Kidney (tissue), 14 donors: Measurements from ENCODE around the gene TM9SF3. TPM values are rescaled to one million over a fixed set of nuclear protein-coding genes. Genes with fewer than 3 reads are reported as not detected.

Experiments used
- DNase-seq, 5 donors: peaks; one replicate each; pipeline ENCODE4 v3.0.0-alpha.2; 2013 to 2020
- FAIRE-seq: peaks from 2 replicates; lab custom pipeline; 2012; peaks lifted over from hg19 to GRCh38; lab: Jason Lieb, UNC
- H3K27ac ChIP-seq, 2 donors: one replicate each; pipeline ENCODE4 v1.7.0; 2013; ENCODE audit warnings: low read depth in 2 of 2, low read length in 2 of 2, inconsistent platforms in 1 of 2
- H3K27me3 ChIP-seq: one replicate; pipeline ENCODE4 v1.7.1; 2013; ENCODE audit warnings: low read length, inconsistent platforms; ENCODE audit not compliant: control insufficient read depth, insufficient read depth
- H3K36me3 ChIP-seq, 3 donors: one replicate each; pipeline versions ENCODE4 v1.7.0 to v1.7.1; 2013; ENCODE audit warnings: low read length in 3 of 3, control low read depth in 1 of 3, inconsistent platforms in 1 of 3; ENCODE audit not compliant: insufficient read depth in 3 of 3, control insufficient read depth in 2 of 3
- H3K4me1 ChIP-seq, 3 donors: one replicate each; pipeline versions ENCODE4 v1.7.0 to v1.7.1; 2013; ENCODE audit warnings: low read length in 3 of 3, inconsistent platforms in 1 of 3, low read depth in 1 of 3; ENCODE audit not compliant: control insufficient read depth in 2 of 3, insufficient read depth in 2 of 3
- H3K4me3 ChIP-seq, 3 donors: one replicate each; pipeline versions ENCODE4 v1.7.0 to v1.8.1; 2013; ENCODE audit warnings: low read length in 3 of 3, control low read depth in 1 of 3, inconsistent platforms in 1 of 3
- H3K9ac ChIP-seq, 3 donors: one replicate each; pipeline versions ENCODE4 v1.7.0 to v1.7.1; 2013; ENCODE audit warnings: low read length in 3 of 3, control low read depth in 1 of 3, inconsistent platforms in 1 of 3
- H3K9me3 ChIP-seq, 3 donors: one replicate each; pipeline versions ENCODE4 v1.7.0 to v1.7.1; 2013; ENCODE audit warnings: low read length in 3 of 3, control low read depth in 1 of 3, inconsistent platforms in 1 of 3; ENCODE audit not compliant: control insufficient read depth in 2 of 3, insufficient read depth in 1 of 3
- intact Hi-C: fragments of 100-400 bp; cut with DNase I; formaldehyde crosslinking; loops from one replicate; pipeline ENCODE4 v1.11.1; 2022
- polyA plus RNA-seq: library from polyadenylated mRNA; stranded (reverse); fragments of 350-450 nt; fragmentation: Illumina TruSeq; extraction: RNeasy Lipid Tissue Mini Kit (QIAGEN cat#74804); gene quantifications from one replicate; pipeline ENCODE4 v1.2.3, GENCODE V29; 2014; ENCODE audit warnings: low read depth, low replicate concordance; ENCODE audit not compliant: insufficient read depth
- total RNA-seq: library from RNA; stranded (reverse); fragmentation: NEBNext Ultra II Directional; extraction: Animal tissue kit (Norgen Biotek cat#: 25700); gene quantifications from one replicate; pipeline ENCODE4 v1.2.1, GENCODE V29; 2021
- TF ChIP-seq, protein P1 (sequence below): IDR thresholded peaks from 3 replicates; pipeline ENCODE4 v1.5.1; 2012; ENCODE audit warnings: mild to moderate bottlenecking, moderate library complexity, borderline replicate concordance; ENCODE audit not compliant: insufficient read depth; ENCODE audit errors: extremely low read depth
- donor health status: control.
- donor health status: control.
- donor health status: control.
- donor health status: control.
- donor health status: control.
- donor health status: DM: yes; HTN: yes; CAD: no.
- donor health status: Normal renal cell carcinoma (clear cell type).

The TM9SF3 gene
- total and polyA plus RNA-seq, 2 donors from 2014 or later, result 42.7 to 144 TPM

DNA sequence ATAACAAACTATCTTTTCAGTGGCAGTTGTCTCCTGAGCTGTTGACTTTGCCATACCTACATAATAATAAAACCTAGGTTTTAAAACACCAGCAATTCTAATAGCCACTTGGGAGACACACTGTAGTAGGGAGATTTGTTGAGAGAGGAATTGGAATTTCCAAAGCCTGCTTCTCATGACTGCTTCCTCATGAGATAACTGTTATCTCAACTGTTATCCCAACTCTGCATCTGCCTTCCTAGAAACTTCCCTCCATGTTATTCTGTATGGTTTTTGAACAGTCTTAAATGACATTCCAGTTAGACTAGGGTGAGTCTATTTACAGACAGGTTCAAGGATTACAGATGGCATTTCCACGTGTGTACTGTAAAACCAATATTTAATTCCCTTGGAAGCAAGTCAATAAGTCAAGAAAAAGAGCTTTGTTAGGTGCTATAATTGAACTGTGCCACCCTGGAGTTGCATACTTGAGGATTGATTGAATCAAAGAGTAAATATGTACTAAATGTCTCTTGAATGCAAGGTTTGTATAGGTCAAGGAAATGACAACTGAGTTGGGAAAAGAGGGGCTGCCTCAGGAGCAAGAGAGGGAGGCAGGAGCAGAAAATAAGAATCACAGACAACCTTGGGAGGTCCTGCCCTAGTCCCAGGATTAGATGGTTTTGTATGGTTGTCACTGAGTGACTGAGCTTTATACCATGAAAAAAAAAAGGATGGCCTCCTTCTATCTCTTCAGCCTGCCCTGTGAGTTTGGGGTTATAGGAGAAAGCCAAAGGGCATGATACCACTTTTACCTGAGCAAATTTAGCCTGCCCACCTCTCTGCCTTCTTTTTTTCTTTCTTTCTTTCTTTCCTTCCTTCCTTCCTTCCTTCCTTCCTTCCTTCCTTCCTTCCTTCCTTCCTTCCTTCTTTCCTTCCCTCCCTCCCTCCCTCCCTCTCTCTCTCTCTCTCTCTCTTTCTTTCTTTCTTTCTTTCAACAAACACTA is 9.9 kb upstream of the TM9SF3 start:
- Histone ChIP-seq H3K36me3 (no peaks in the 10 kb centered on the region), H3K27ac (no peak overlapping the region), H3K27me3 (no peaks in the 10 kb centered on the region), H3K9ac (no peak overlapping the region), H3K4me3 (no peak overlapping the region), H3K9me3 (no peaks in the 10 kb centered on the region), H3K4me1 (no peaks in the 10 kb centered on the region)
- FAIRE-seq (no peak), DNase-seq (no peak)
- intact Hi-C loops, result no loop called here
- TF ChIP-seq, protein P1, sequence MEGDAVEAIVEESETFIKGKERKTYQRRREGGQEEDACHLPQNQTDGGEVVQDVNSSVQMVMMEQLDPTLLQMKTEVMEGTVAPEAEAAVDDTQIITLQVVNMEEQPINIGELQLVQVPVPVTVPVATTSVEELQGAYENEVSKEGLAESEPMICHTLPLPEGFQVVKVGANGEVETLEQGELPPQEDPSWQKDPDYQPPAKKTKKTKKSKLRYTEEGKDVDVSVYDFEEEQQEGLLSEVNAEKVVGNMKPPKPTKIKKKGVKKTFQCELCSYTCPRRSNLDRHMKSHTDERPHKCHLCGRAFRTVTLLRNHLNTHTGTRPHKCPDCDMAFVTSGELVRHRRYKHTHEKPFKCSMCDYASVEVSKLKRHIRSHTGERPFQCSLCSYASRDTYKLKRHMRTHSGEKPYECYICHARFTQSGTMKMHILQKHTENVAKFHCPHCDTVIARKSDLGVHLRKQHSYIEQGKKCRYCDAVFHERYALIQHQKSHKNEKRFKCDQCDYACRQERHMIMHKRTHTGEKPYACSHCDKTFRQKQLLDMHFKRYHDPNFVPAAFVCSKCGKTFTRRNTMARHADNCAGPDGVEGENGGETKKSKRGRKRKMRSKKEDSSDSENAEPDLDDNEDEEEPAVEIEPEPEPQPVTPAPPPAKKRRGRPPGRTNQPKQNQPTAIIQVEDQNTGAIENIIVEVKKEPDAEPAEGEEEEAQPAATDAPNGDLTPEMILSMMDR, result no peak

DNA sequence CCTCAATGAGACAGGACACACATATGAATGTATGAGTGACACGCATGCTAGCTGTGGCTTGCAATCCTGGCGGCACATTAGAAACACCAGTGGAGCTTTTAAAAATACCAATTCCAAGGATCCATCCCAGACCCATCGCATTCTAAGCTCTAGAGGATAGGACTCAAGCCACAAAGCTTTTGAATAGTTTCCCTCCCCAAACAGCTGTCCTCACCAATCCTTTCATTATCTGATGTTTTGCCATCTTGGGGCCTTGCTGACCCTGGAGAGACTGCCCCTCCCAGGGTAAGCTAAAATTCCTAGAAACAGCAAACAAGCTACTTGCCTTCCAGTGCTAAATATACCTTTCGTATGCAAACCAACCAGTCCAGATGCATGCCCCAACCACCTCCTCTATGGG is 8.9 kb upstream of the TM9SF3 start:
- H3K4me1 ChIP-seq, result no peaks in the 10 kb centered on the region
- no peaks in the 10 kb centered on the region for H3K9me3 ChIP-seq
- TF ChIP-seq, protein P1, result no peak
- no peak overlapping the region for H3K27ac ChIP-seq
- DNase-seq (no peak), FAIRE-seq (no peak)
- no peaks in the 10 kb centered on the region for H3K36me3 ChIP-seq
- H3K27me3 ChIP-seq, result no peaks in the 10 kb centered on the region
- H3K4me3 ChIP-seq, result no peak overlapping the region
- intact Hi-C loops, result no loop called here
- H3K9ac ChIP-seq, result no peak overlapping the region

DNA sequence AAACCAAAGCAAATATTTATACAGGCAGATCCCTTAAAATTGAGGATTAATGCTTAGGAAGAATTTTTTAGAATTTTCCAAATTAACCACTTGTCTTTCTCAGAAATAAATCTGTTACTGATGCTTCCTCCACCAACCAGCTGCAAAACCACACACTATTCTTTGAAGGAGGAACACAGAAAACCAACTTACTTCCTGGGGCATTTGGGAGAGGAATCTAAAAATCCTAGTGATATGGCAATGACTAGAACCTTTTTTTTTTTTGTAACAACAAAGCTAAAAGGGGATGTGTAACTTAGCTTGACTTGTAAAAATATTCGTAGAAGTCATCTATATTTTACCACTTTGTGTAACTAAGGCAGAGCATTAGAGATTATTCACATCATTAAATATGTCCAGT is 5.1 kb upstream of the TM9SF3 start:
- no peak overlapping the region for H3K9ac ChIP-seq
- H3K36me3 ChIP-seq, result no peaks in the 10 kb centered on the region
- intact Hi-C loops, result no loop called here
- no peaks in the 10 kb centered on the region for H3K27me3 ChIP-seq
- FAIRE-seq, result no peak
- no peak for DNase-seq
- no peak overlapping the region for H3K4me3 ChIP-seq
- H3K4me1 ChIP-seq, result peaks cover 6 to 13% (median 7%) of the 10 kb centered on the region in 3 donors
- TF ChIP-seq, protein P1, result no peak
- H3K27ac ChIP-seq, result no peak overlapping the region
- no peaks in the 10 kb centered on the region for H3K9me3 ChIP-seq
